Activated CD8-positive, alpha-beta T cell treated with anti-CD3 and anti-CD28 coated beads, Interleukin-2, amount 10 ng/mL, durations not matched to agents 7 days and 5 days (primary cell): Measurements from ENCODE around the gene ABI1. TPM values are rescaled to one million over a fixed set of nuclear protein-coding genes. Genes with fewer than 3 reads are reported as not detected.

Experiments
- ATAC-seq: fragments of 150-1000 bp; cut with Tn5 transposase; one replicate; pipeline ENCODE4 v1.10.0; 2021; ENCODE audit warnings: moderate library complexity
- CTCF ChIA-PET: fragments of 350-600 bp; sonication (Branson Sonifier 250); formaldehyde crosslinking; loops from one replicate; lab custom pipeline; 2021; ENCODE audit warnings: antibody characterized with exemption; lab: Charles Lee
- POLR2A ChIA-PET: fragments of 350-600 bp; sonication (Branson Sonifier 250); formaldehyde crosslinking; loops from one replicate; lab custom pipeline; 2021; ENCODE audit warnings: antibody characterized with exemption; lab: Charles Lee
- DNase-seq: peaks from one replicate; pipeline ENCODE4 v3.0.0-alpha.2; 2020
- H3K27ac Mint-ChIP-seq: one replicate; pipeline ENCODE4 v1.8.0; 2021; ENCODE audit warnings: mild to moderate bottlenecking, mixed read lengths
- H3K27me3 Mint-ChIP-seq: one replicate; pipeline ENCODE4 v1.8.0; 2021; ENCODE audit warnings: low read depth, mixed read lengths
- H3K36me3 Mint-ChIP-seq: one replicate; pipeline ENCODE4 v1.8.0; 2021; ENCODE audit warnings: low read depth, mixed read lengths
- H3K4me1 Mint-ChIP-seq: one replicate; pipeline ENCODE4 v1.8.0; 2021; ENCODE audit warnings: low read depth, mixed read lengths
- H3K4me3 Mint-ChIP-seq: one replicate; pipeline ENCODE4 v1.8.0; 2021; ENCODE audit warnings: mild to moderate bottlenecking, mixed read lengths
- H3K9me3 Mint-ChIP-seq: one replicate; pipeline ENCODE4 v1.8.0; 2022; ENCODE audit warnings: mixed read lengths; ENCODE audit not compliant: insufficient read depth
- total RNA-seq, 2 experiments: library from RNA; stranded (reverse); gene quantifications; one replicate each; pipeline ENCODE4 v1.2.3, GENCODE V29; 2021

ABI1 gene
- total RNA-seq, 2 experiments from 2014 or later: 46.9 to 49.7 TPM

DNA sequence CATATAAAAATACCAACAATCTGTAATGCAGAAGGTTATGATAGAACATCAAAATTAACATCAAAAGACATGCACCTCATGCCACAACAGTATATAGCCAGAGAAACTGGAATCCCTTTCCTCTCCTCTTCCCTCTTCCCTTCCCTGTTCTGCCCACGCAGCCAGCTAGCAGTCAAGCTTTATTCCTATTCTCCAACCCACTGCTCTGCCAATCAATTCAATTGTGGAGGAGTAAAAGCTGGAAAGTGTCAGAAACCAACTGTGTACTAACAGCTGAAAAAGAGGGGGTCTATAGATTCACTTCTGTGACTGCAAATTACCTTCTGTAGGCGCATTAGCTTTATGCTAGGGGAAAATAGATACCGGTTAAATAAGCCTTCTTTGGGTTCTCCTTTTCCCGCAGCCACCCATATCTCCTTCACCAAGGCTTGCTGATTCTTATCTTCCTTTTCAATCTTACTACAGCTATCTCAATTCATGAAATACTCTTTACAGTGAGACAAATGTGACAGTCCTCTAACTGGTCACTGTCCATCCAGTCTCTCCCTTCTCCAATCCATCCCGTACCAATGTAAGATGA, 16.3 kb downstream of the ABI1 start:
- ChIA-PET POLR2A (no interaction called here), CTCF (interaction anchor here (2.3 kb wide), 1 partner anchor 118 kb away, joined by 6 read pairs; no protein-coding TSS in a partner anchor)
- H3K4me3 Mint-ChIP-seq: no peak overlapping the region
- no peaks in the 10 kb centered on the region for H3K27me3 Mint-ChIP-seq
- H3K27ac Mint-ChIP-seq: no peak overlapping the region
- ATAC-seq (no peak), DNase-seq (no peak)
- H3K9me3 Mint-ChIP-seq: no peaks in the 10 kb centered on the region
- H3K36me3 Mint-ChIP-seq: peaks cover 23% of the 10 kb centered on the region
- H3K4me1 Mint-ChIP-seq: peaks cover 26% of the 10 kb centered on the region

DNA sequence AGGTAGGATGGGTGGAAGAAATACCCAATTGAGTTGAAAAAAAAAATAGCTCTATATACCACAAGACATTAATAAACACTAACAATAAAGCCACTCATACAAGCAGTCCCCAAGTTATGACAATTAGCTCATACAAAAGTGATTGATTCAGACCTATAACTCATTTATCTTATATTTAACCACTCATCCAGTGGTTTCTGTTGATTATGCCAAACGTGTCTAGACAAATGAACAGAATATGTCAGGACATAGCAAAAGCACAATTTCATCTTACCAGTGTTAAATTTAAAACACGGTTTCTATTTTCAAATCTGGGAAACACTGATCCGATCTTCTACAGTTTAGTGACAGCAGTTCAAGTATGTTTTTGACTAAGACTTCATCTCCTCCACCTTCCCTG, 17.0 kb downstream of the ABI1 start:
- Mint-ChIP-seq H3K27me3 (no peaks in the 10 kb centered on the region), H3K9me3 (no peaks in the 10 kb centered on the region), H3K4me3 (no peak overlapping the region), H3K36me3 (peaks cover 21% of the 10 kb centered on the region), H3K27ac (no peak overlapping the region), H3K4me1 (peaks cover 27% of the 10 kb centered on the region)
- ATAC-seq: no peak
- no peak for DNase-seq
- ChIA-PET CTCF (no interaction called here), POLR2A (no interaction called here)

DNA sequence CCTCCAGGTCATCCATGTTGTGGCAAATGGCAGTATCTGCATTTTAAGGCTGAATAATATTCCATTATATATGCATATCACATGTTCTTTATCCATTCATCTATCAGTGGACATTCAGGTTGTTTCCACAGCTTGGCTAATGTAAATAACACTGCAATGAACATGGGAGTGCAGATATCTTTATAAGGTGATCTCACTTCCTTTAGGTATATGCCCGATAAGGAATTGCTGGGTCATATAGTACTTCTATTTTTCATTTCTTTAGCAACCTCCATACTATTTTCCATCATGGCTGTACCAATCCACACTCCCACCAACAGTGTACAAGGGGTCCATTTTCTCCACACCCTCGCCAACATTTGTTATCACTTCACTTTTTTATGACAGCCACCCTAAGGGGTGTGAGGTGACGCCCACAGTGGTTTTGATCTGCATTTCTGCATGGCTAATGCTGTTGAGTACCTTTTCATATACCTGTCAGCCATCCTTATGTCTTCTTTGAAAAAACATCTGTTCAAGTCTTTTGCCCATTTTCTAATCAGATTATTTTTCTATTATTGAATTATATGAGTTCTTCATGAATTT, 18.9 kb downstream of the ABI1 start:
- Mint-ChIP-seq H3K4me3 (no peak overlapping the region), H3K4me1 (peaks cover 31% of the 10 kb centered on the region), H3K9me3 (no peaks in the 10 kb centered on the region), H3K27ac (no peak overlapping the region), H3K36me3 (peaks cover 25% of the 10 kb centered on the region), H3K27me3 (no peaks in the 10 kb centered on the region)
- CTCF ChIA-PET: interaction anchor here (0.7 kb wide), 1 partner anchor 116 kb away, joined by 3 read pairs; no protein-coding TSS in a partner anchor
- DNase-seq (no peak), ATAC-seq (no peak)
- POLR2A ChIA-PET: interaction anchor here (0.6 kb wide), 1 partner anchor 19 kb away, joined by 3 read pairs; the partner anchor contains the start of gene ABI1

GRCh38 chr10:26840938-26841732, 19.6 kb downstream of the ABI1 start:
- ChIA-PET POLR2A (no interaction called here), CTCF (no interaction called here)
- peaks cover 27% of the 10 kb centered on the region for H3K36me3 Mint-ChIP-seq
- ATAC-seq: no peak
- no peak overlapping the region for H3K27ac Mint-ChIP-seq
- peaks cover 27% of the 10 kb centered on the region for H3K4me1 Mint-ChIP-seq
- no peak overlapping the region for H3K4me3 Mint-ChIP-seq
- H3K9me3 Mint-ChIP-seq: peaks cover 5% of the 10 kb centered on the region
- no peak for DNase-seq
- H3K27me3 Mint-ChIP-seq: no peaks in the 10 kb centered on the region

DNA sequence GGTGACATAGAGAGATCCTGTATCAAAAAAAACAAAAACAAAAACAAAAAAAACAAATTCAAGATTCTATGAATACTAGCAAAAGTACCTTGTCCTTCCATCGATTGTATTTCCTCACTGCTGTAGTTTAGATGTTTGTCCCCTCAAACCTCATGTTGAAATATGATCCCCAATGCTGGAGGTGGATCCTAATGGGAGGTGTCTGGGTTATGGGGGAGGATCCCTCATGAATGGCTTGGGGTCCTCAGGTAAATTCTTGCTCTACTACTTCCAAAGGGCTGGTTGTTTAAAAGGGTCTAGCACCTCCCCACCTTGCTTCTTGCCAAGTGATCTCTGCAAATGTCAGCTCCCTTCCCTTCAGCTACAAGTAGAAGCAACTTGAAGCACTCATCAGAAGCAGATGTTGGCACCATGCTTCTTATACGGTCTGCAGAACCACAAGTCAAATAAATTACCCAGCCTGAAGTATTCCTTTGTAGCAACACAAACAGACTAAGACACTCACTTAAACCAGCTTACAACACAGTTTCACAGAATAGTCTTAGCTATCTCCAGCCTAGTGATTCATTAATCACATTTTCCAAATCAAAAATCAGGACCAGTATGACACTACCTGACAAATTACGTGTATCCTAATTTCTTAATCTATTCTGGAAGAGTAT, 20.7 kb downstream of the ABI1 start:
- ChIA-PET CTCF (no interaction called here), POLR2A (no interaction called here)
- DNase-seq (no peak), ATAC-seq (no peak)
- H3K4me1 Mint-ChIP-seq: peaks cover 26% of the 10 kb centered on the region
- no peaks in the 10 kb centered on the region for H3K27me3 Mint-ChIP-seq
- H3K27ac Mint-ChIP-seq: no peak overlapping the region
- H3K9me3 Mint-ChIP-seq: peaks cover 5% of the 10 kb centered on the region
- H3K4me3 Mint-ChIP-seq: no peak overlapping the region
- peaks cover 31% of the 10 kb centered on the region for H3K36me3 Mint-ChIP-seq

DNA sequence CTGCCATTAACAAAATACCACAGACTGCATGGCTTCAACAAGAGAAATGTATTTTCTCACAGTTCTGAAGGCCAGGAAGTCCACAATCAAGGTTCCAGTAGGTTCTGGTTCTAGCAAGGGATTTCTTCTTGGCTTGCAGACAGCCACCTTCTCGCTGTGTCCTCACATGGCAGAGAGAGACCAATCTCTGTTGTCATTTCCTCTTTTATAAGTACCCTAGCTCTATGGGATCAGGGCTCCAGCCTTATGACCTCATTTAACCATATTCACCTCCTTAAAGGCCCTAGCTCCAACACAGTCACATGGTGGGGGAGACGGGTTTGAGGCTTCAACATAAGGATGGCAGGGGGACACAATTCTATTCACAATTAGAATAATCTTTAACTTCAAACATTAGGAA, 23.6 kb downstream of the ABI1 start:
- peaks cover 37% of the 10 kb centered on the region for H3K36me3 Mint-ChIP-seq
- DNase-seq (no peak), ATAC-seq (no peak)
- H3K4me1 Mint-ChIP-seq: peaks cover 20% of the 10 kb centered on the region
- H3K27me3 Mint-ChIP-seq: no peaks in the 10 kb centered on the region
- ChIA-PET CTCF (interaction anchor here (0.9 to 1.2 kb wide), 4 partner anchors 17 to 111 kb away, joined by 3 read pairs; no protein-coding TSS in a partner anchor), POLR2A (no interaction called here)
- H3K4me3 Mint-ChIP-seq: no peak overlapping the region
- no peak overlapping the region for H3K27ac Mint-ChIP-seq
- peaks cover 5% of the 10 kb centered on the region for H3K9me3 Mint-ChIP-seq

- POLR2A ChIA-PET: no interaction called here
- peaks cover 23% of the 10 kb centered on the region for H3K4me1 Mint-ChIP-seq
These were observed 25.7 kb downstream of the ABI1 start for GRCh38 chr10:26835025-26835424.

DNA sequence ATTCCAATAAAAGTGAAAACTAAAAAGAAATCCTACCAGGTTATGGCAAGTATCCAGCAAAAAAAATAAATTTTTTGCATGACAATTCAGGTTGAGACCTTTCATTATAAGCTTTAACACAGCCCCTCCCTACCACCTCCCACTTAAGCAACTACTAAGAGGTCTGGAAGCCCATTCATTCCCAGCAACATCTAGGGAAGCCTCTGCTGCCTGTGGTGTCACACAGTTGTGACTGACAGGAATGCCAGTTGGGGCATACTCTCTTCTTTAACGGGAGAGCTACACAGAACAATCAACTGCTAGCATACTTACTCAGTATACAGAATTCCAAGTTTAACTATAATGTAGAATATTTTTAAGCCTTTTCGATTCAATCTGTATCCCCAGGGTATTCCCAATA, 27.8 kb downstream of the ABI1 start:
- ATAC-seq (no peak), DNase-seq (no peak)
- H3K4me3 Mint-ChIP-seq: no peak overlapping the region
- H3K36me3 Mint-ChIP-seq: peaks cover 47% of the 10 kb centered on the region
- CTCF ChIA-PET: interaction anchor here (0.7 to 1.8 kb wide), 2 partner anchors 18 to 107 kb away, joined by 3 to 5 read pairs; no protein-coding TSS in a partner anchor
- no peak overlapping the region for H3K27ac Mint-ChIP-seq
- peaks cover 26% of the 10 kb centered on the region for H3K4me1 Mint-ChIP-seq
- POLR2A ChIA-PET: interaction anchor here (0.6 kb wide), 1 partner anchor 24 kb away, joined by 3 read pairs; no protein-coding TSS in a partner anchor
- no peaks in the 10 kb centered on the region for H3K27me3 Mint-ChIP-seq
- peaks cover 12% of the 10 kb centered on the region for H3K9me3 Mint-ChIP-seq

More at GRCh38 chr10:26835025-26835424, 25.7 kb downstream of the ABI1 start:
- no peaks in the 10 kb centered on the region for H3K27me3 Mint-ChIP-seq
- DNase-seq: no peak
- CTCF ChIA-PET: no interaction called here
- no peak overlapping the region for H3K4me3 Mint-ChIP-seq
- H3K9me3 Mint-ChIP-seq: peaks cover 12% of the 10 kb centered on the region
- peaks cover 51% of the 10 kb centered on the region for H3K36me3 Mint-ChIP-seq
- ATAC-seq: no peak
- no peak overlapping the region for H3K27ac Mint-ChIP-seq

DNA sequence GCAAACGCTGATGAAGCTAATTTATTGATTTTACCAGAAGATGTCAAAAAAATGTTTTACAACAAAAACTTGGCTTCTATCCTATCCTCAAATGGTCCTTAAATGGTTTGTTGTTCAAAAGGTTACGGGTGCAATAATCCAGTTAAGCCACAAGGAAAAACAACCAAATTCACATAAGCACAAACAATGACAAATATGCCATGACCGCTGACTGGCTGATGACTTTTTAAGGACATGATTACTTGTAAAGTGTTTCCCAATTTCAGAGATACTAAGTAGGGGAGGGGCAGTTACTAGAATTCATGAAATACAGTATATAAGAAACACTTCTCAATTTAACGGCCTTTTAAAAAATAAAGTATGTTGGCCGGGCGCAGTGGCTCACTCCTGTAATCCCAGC, 28.8 kb downstream of the ABI1 start:
- H3K36me3 Mint-ChIP-seq: peaks cover 45% of the 10 kb centered on the region
- H3K27me3 Mint-ChIP-seq: no peaks in the 10 kb centered on the region
- peaks cover 12% of the 10 kb centered on the region for H3K9me3 Mint-ChIP-seq
- no peak for DNase-seq
- no peak for ATAC-seq
- H3K27ac Mint-ChIP-seq: no peak overlapping the region
- ChIA-PET POLR2A (no interaction called here), CTCF (interaction anchor here (1.2 kb wide), 2 partner anchors 12 to 351 kb away, joined by 3 to 4 read pairs; no protein-coding TSS in a partner anchor)
- peaks cover 24% of the 10 kb centered on the region for H3K4me1 Mint-ChIP-seq
- no peak overlapping the region for H3K4me3 Mint-ChIP-seq

- Mint-ChIP-seq H3K27ac (peak overlapping the region; percentile 26), H3K27me3 (no peaks in the 10 kb centered on the region), H3K9me3 (peaks cover 6% of the 10 kb centered on the region), H3K4me3 (peak overlapping the region; percentile 12), H3K36me3 (peaks cover 35% of the 10 kb centered on the region), H3K4me1 (peaks cover 25% of the 10 kb centered on the region)
- DNase-seq (no peak), ATAC-seq (no peak)
- ChIA-PET CTCF (interaction anchor here (1.4 kb wide), 1 partner anchor 31 kb away, joined by 5 read pairs; the partner anchor contains the start of gene ABI1), POLR2A (no interaction called here)
These were observed 30.8 kb downstream of the ABI1 start for GRCh38 chr10:26829810-26830515.
